ENCODE data around the gene PRKN.

Gene PRKN

GRCh38 chr6:162625846-162626540, 101.6 kb downstream of the PRKN start:
- DNase-seq = no peak
- TF ChIP-seq CTCF (IDR thresholded peaks at IDR 0.05) = no peak
- H3K27me3 Mint-ChIP-seq (ENCODE audit: low read depth, poor library complexity) = peaks cover 3% of the 10 kb centered on the region
- peaks cover 5% of the 10 kb centered on the region for H3K4me1 Mint-ChIP-seq
- no peak overlapping the region for H3K4me3 Mint-ChIP-seq
- peaks cover 7% of the 10 kb centered on the region for H3K9me3 Mint-ChIP-seq
- no peaks in the 10 kb centered on the region for H3K36me3 Mint-ChIP-seq (ENCODE audit: low read depth)
- H3K27ac Mint-ChIP-seq = no peak overlapping the region

GRCh38 chr6:162622572-162622971, 105.0 kb downstream of the PRKN start:
- H3K4me3 Mint-ChIP-seq = no peak overlapping the region
- no peaks in the 10 kb centered on the region for H3K36me3 Mint-ChIP-seq (ENCODE audit: low read depth)
- H3K27ac Mint-ChIP-seq = no peak overlapping the region
- H3K4me1 Mint-ChIP-seq = peaks cover 8% of the 10 kb centered on the region
- no peak for DNase-seq
- H3K27me3 Mint-ChIP-seq (ENCODE audit: low read depth, poor library complexity) = peaks cover 4% of the 10 kb centered on the region
- TF ChIP-seq CTCF (IDR thresholded peaks at IDR 0.05) = no peak
- H3K9me3 Mint-ChIP-seq = no peaks in the 10 kb centered on the region

- Mint-ChIP-seq H3K4me1 (peaks cover 8% of the 10 kb centered on the region), H3K27me3 (ENCODE audit: low read depth, poor library complexity) (peaks cover 7% of the 10 kb centered on the region), H3K9me3 (no peaks in the 10 kb centered on the region), H3K27ac (no peak overlapping the region), H3K36me3 (ENCODE audit: low read depth) (no peaks in the 10 kb centered on the region), H3K4me3 (no peak overlapping the region)
- no peak for TF ChIP-seq CTCF (IDR thresholded peaks at IDR 0.05)
- no peak for DNase-seq
These were observed 106.3 kb downstream of the PRKN start for GRCh38 chr6:162621246-162621645.

GRCh38 chr6:162620073-162620472, 107.5 kb downstream of the PRKN start:
- H3K4me1 Mint-ChIP-seq = peaks cover 8% of the 10 kb centered on the region
- peaks cover 7% of the 10 kb centered on the region for H3K27me3 Mint-ChIP-seq (ENCODE audit: low read depth, poor library complexity)
- H3K9me3 Mint-ChIP-seq = no peaks in the 10 kb centered on the region
- DNase-seq = no peak
- TF ChIP-seq CTCF (IDR thresholded peaks at IDR 0.05) = no peak
- no peak overlapping the region for H3K27ac Mint-ChIP-seq
- no peaks in the 10 kb centered on the region for H3K36me3 Mint-ChIP-seq (ENCODE audit: low read depth)
- no peak overlapping the region for H3K4me3 Mint-ChIP-seq

GRCh38 chr6:162618448-162619002, 109.0 kb downstream of the PRKN start:
- Mint-ChIP-seq H3K4me3 (no peak overlapping the region), H3K4me1 (peaks cover 8% of the 10 kb centered on the region), H3K36me3 (ENCODE audit: low read depth) (no peaks in the 10 kb centered on the region), H3K9me3 (no peaks in the 10 kb centered on the region), H3K27me3 (ENCODE audit: low read depth, poor library complexity) (peaks cover 7% of the 10 kb centered on the region), H3K27ac (no peak overlapping the region)
- DNase-seq = no peak
- TF ChIP-seq CTCF (IDR thresholded peaks at IDR 0.05) = no peak

Measured in nephron progenitor cell (in vitro differentiated cells).